Keratinocyte (primary cell): ENCODE results near the gene ZBTB20.

ENCODE experiments used
- CTCF ChIP-seq, 3 experiments: IDR thresholded peaks in 1 of 3; conservative IDR thresholded peaks in 1 of 3; optimal IDR thresholded peaks in 1 of 3; 2 replicates in 2 of 3; 3 replicates in 1 of 3; pipeline versions ENCODE3 to v1.5.1; 2011; ENCODE audit warnings: low read length in 3 of 3, mild to moderate bottlenecking in 3 of 3, moderate library complexity in 2 of 3, control low read depth in 1 of 3, inconsistent platforms in 1 of 3; ENCODE audit not compliant: insufficient read depth in 2 of 3; ENCODE audit errors: extremely low read depth in 1 of 3
- EZH2 ChIP-seq: IDR thresholded peaks from one replicate; pipeline ENCODE4 v1.6.1; 2012; ENCODE audit warnings: inconsistent platforms, mild to moderate bottlenecking, low read length, moderate library complexity

- TF ChIP-seq CTCF (optimal IDR thresholded peaks at IDR 0.05 in 1 of 3, IDR thresholded peaks at IDR 0.05 in 1 of 3, conservative IDR thresholded peaks at IDR 0.05 in 1 of 3; ENCODE audit: extremely low read depth in 1 of 3, insufficient read depth in 2 of 3, low read length in 3 of 3) (no peak), EZH2 (no peak)
These were observed 531.5 kb downstream of the ZBTB20 start for GRCh38 chr3:114615523-114616085.
